Ovary (tissue), 3 donors: ENCODE measurements around the gene TAF3.

ENCODE experiments used
- CTCF ChIP-seq, 3 donors: fragments of 450-650 bp in 2 of 3; fragments of 200-600 bp in 1 of 3; IDR thresholded peaks; one replicate each; pipeline versions ENCODE4 v1.5.1 to v1.8.0; 2016 to 2022; ENCODE audit warnings: antibody characterized with exemption in 3 of 3, mild to moderate bottlenecking in 1 of 3
- EP300 ChIP-seq: sonication (generic); formaldehyde crosslinking; IDR thresholded peaks from one replicate; pipeline ENCODE4 v1.6.1; 2017; ENCODE audit warnings: antibody characterized with exemption
- POLR2A ChIP-seq: fragments of 450-650 bp; IDR thresholded peaks from one replicate; pipeline ENCODE4 v1.6.1; 2017; ENCODE audit warnings: antibody characterized with exemption, mild to moderate bottlenecking, moderate library complexity
- donor health status: DM: no; HTN: no; CAD: no.

- no peak for TF ChIP-seq CTCF (IDR thresholded peaks at IDR 0.05)
- TF ChIP-seq POLR2A = no peak
- no peak for TF ChIP-seq EP300
These were observed 238.6 kb downstream of the TAF3 start for GRCh38 chr10:8056871-8057331.
